Stimulated activated CD4-positive, alpha-beta T cell treated with anti-CD3 and anti-CD28 coated beads, TNF-alpha, amount 100 ng/mL, for 24 hours (primary cell): Measurements from ENCODE around the gene IGFBP5.

Experiments
- DNase-seq, 3 experiments: peaks; one replicate each; pipeline ENCODE4 v3.0.0-alpha.2; 2020; ENCODE audit warnings: low read depth in 3 of 3

Gene IGFBP5

DNA sequence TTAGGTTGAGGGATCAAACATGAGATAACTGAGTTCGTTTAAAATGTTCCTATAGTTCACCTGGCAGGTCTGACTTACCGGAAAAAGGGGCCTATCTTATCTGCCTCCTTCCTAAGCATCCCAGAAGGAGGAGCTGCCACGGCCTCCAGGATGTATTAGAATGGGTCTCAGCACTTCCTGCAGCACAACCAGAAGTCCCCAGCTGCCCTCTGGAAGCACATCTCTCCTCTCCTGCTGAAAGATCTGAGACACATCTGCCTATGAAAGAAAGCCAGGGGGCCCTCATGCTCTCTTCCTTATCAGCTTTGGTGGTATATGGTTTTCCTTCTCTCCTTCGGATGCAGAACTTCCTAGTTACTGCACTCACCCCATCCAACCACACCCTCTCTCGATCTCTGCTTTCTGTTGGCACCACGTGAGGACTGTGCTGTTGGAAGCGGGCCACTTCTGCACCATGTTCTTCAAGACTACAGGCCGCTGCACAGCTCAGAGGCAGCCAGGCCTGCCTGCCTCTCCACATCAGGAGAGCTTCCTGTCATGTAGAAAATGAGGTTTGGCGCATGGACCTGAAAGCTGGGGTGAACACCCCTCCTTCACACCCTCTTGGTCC, 6.5 kb downstream of the IGFBP5 start:
- no peak for DNase-seq

DNA sequence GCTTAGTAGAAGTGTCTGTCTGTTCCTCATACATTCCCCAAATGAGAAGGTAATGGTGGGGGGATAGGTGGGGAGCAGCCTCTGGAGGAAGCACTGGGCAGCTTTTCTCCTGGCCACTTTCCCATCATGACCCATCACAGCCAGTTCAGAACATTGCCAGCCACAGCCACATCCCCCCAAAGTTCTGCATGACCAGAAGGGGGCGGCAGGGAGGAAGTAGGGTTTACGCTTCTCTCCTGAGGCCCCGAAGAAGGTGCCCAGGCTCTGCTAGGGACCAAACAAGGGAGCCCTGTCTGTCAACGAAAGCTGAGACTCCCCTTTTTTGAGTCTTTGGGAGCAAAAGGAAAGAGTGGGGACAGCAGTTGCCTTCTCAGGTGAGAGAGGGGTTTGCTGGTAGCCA, 7.7 kb downstream of the IGFBP5 start:
- peak in 1 of 3 experiments; percentile 18 for DNase-seq

DNA sequence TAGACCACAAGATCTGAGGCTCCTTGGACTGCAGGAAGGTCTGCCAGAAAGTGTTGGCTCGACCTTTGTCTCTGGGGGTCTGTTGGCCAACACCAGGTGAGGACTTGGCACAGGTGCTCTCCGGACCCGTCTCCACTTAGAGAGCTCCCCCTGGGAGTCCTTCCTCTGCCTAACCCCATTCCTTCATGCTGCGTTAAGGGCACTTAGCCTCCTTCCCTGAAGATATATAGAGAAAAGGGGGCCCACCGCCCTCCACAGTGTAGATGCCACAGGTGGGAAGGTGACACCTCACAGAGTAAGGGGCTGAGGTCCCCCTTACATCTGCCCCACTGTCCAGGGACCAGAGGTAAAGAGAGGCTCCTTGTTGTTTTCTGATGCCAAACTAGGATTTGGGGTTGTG, 8.2 kb downstream of the IGFBP5 start:
- no peak for DNase-seq

DNA sequence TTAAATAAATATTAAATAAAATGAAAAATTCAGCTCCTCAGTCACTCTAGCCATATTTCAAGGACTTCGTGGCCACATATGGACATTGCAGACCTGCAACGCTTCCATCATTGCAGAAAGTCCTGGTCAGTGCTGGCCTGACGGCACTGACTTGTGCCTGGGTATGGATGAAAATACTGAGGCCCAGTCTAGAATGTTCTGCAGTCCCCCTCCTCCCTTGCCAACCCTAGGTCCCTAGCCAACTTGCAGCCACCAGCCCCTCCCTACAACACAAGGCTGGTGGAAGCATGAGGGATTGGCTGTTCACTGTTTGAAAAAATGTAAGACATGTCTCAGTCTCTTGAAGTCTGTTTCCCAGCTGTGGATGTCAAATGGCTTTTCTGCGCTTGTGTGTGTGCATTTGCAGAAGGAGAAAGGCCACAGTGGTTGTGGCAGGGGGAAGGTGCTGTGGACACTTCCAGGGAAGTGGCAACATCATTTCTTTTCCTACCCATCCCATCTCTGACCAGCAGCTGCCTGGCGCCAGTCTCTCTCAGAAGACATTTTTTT, 9.9 kb downstream of the IGFBP5 start:
- no peak for DNase-seq

DNA sequence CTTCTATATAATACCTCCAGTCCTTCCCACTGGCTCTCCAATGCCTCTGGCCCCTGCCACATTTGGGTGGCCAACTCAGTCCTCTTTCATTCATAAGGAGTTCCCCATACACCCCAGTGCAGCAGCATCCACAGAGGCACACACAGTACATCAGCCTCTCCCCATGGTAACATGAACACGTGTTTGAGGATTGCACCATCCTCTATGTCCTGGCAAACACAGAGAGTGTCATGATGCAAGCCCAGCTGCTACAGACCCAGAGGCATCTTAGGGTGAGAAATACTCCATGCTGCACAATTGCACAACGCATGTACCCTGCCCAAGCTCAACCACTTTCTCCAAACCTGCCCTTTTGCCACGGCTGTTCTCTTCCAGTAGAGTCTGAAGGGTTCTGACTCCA, 11.5 kb downstream of the IGFBP5 start:
- no peak for DNase-seq

DNA sequence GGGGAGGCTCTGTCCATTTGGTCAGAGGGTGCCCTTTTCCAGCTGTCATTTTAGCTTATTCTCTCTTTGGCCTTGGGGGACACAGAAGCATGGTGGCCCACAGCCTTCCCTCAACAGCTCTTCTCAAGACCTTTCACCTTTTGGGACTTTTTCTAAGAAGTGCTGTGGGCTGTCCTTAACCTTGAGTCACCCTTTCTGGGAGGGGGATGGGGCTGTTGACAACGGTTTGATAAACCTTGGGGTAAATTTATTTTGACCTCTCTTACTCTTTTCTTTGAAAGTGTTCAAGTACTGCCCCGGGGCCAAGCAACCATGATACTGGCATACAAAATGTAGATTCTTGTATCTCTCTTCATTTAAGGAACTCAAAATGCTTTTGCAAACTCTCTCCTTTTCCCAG, 13.7 kb downstream of the IGFBP5 start:
- DNase-seq = no peak

DNA sequence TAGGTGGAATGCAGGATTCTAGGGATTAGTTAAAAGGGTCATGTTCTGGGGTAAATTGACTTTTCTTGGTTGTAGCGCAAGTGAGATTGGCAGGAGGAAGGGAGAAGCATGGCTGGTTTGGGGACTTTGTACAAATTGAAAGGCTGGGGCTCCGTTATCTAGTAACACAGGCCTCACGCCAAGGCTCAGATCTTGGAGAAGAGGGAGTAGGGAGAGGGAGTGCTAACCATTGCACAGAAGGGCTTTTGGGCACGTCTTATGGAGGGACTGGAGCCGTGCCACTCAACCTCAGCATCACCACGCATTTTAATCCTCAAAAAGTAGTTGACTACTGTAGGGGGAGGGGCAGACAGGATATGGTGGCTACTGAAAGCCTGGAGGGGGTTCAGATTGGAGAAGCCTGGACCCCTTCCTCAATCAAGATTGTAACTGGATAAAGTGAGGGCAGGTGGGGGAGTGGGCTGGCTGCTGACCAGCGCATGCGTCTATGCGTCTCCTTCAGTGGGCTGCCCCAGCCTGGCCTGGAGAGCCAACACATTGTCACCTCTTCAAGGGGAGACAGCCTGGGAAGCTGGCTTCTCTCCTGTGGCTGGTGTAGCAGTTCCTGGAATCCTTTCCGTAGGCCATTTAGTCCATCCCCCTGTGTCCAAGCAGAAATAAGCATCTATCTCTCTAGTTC, 14.3 kb downstream of the IGFBP5 start:
- DNase-seq = no peak

DNA sequence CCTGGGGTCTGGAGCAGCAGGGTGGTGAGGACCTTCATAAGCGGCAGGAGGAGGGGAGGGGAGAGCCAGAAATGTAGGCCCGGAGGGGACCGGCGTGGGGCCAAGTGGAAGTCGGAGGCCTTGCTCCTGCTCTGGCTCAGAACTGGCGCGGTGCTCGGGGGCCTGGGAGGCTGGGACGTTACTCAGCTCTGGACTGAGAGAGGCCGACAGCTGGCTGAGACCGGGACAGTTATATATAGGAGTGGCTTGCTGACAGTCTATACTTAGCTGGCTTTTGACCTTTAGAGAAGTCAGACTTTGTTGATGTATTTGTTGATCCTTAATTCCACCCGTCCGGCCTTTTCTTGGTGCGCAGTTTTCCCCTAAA, 15.7 kb downstream of the IGFBP5 start:
- no peak for DNase-seq

DNA sequence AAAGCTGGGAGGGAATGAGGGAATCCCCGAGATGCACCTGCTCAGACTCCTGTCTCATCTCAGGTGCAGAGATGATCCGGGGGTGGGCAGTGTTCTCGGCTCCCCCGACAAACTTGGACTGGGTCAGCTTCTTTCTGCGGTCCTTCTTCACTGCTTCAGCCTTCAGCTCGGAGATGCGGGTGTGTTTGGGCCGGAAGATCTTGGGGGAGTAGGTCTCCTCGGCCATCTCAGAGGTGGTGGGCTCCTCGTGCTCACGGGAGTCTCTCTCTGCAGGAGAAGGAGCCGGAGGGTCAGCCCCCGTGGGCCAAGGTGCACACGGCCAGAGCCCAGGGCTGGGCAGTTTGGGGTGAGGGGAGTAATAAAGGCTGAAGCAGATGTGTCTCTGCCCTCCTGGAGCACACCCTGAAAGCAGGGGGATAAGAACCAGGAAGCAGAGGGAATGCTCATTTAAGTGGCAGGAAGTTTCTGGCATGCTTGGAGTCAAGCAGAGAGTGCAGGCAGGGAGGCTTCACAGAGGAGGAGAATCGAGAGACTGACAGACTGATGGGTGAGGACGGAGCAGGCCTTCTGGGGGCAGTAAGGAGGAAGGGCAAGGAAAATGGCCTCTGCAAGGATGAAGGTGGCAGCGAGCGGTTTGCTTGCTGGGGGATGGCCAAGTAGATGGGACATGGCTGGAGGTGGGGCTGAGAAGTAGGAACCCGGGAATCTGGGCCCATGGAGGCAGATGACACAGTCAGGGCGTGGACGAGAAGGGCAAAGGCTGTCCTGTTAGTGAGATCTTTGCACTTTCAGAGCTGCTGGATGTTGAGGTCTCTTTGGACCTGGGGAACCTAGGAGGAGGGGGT, 16.3 kb downstream of the IGFBP5 start:
- DNase-seq = no peak

DNA sequence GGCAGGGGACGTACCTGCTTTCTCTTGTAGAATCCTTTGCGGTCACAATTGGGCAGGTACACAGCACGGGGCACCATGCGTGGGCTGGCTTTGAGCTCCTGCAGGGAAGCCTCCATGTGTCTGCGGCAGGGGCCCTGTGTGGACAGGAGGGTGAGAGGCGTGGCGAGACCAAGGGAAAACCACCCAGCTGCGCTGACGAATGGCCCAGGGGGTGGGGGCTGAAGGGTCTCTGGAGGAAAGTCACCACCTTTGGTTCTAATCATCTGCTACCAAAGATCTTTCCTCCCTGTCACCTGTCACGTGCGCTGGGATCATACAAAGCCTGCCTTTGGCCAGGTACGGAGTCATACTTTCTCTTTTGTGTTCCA, 17.3 kb downstream of the IGFBP5 start:
- no peak for DNase-seq

DNA sequence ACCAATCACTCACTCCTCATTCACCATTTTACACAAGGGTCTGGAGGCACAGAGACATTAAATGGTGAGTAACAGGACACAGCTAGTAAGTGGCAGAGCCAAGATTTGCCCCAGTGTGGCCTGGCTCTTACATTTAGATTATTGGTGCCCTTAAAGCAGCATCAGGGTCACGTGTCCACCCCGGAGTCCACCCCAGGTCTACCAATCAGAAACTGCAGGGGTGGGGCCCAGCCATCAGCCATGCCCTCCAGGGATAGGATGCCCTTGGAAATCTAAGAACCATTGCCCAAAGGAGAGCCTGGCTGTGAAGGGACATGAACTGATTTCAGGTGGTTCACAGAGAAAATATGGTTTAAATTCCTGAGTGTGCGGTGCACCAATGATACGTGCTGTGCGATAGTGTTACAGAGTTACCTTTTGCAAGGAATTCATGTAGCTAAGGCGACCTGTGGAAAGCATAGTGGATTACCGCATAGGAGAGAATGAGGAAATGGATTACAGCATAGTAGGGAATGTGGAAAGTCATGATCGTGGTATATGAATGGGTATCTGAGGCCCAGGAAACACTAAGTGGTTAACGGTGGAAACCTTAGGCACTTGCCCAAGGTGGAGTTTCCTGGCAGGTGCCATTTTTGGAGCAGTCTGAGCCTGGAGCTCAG, 17.8 kb downstream of the IGFBP5 start:
- DNase-seq = no peak

DNA sequence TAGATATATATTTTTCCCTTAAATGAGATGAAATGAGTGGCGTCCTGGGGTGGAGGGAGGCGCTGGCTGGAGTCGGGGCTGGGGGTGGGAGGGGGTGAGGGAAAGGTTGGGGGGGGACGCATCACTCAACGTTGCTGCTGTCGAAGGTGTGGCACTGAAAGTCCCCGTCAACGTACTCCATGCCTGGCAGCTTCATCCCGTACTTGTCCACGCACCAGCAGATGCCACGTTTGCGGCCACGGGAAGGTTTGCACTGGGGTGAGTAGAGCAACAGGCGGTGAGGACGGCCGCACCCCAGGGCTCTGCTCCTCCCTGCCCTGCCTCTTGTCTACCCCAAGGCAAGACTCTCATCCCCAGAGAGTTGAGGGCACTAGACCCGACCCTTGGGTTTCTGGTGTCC, 18.7 kb downstream of the IGFBP5 start:
- no peak for DNase-seq

DNA sequence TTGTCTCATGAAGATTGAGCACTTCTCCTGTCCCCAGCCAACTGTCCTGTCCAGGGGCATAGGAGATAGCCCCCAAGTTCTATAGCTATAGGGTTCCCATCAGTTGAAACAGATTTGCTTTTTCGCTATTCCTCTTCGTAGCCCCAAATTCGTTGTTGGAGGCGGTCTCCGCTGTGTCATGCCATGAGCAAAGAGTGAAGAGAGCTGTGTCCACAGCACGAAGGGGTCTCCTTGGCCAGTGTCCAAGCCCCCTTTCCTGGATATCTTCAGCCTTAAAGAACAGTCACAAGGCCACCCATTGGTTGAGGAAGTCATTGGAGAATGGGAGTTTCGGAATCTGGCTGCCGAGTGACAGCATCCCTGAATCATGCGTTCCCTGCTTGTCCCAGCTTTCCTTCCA, 21.0 kb downstream of the IGFBP5 start:
- no peak for DNase-seq

DNA sequence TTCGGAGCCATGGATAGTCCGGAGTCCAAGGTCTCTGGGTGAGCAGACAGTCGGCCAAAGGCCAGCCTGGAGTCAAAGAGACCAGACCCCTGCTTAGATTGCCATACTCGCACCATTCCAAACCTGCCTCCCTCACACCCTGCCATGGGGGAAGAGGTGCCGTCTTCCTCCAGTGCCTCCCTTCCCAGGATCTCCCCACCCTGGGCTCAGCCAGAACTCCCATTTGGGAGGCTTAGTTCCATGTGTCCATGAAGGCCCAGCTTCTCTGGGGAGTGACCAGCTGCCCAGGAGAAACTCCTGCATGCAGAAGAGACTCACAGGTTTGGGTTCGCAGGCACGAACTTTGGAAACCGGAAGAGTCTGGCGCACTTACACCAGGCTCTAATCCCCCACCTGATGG, 21.7 kb downstream of the IGFBP5 start:
- DNase-seq = no peak

DNA sequence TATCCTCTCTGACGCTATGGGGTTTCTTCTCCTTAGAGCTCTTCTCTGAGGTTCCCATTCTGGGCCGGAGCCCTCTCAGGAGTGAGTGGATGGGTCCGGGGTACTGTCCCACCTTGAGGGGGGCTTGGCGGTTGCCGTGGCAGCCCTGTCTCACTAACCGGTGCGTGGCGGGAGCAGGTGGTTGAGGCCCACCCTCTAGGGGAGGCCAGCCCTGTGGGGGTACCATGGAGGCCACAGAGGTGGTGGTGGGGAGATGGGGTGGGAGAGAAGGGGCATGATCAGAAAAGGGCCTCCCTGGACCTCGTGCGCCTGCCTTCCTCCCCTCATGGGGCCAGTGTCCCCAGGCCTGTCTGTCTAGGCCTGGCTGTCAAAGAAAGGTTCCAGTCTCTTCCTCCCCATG, 22.3 kb downstream of the IGFBP5 start:
- DNase-seq = no peak

DNA sequence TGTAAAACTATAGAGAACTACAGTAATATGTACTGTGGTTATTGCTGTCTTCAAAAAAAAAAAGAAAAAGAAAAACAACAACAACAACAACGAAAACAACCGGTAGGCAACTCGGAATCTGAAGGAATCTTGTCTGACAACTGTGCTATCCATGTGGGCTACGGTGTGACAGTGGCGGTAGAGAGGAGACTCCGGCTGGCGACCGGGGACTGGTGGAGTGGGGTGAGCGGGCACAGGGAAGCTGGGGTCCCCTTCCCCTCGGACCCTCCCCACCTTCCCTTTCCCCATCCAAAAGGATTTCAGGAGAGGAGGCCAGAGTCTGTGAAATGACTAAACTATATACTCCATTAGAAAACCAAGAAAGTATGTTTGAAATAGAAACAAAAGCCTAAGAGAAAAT, 22.9 kb downstream of the IGFBP5 start:
- no peak for DNase-seq

DNA sequence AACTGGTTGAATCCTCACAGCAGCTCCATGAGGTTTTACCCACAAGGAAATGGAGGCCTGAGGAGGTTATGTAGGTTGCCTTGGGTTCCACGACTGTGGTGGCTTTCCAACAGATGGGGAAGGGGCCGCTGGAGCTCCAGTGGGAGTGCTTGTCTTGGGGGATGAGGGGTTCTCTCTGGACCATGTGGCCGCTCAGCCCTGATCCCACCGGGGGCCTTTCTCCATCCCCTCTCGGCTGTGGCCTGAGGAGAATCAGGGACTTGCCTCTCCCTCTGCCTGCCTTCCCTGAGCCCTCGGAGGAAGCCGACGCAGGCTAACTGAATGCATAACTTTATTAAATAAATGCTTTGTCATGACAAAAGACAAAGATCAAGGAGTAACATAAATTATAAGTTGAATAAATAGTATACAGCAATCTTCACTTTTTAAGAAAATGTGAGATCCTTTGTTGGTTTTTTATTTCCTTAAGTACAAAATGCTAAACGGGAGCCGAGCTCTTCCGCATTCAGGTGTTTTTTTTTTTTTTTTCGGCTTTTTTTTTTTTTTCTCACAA, 23.5 kb downstream of the IGFBP5 start:
- no peak for DNase-seq

DNA sequence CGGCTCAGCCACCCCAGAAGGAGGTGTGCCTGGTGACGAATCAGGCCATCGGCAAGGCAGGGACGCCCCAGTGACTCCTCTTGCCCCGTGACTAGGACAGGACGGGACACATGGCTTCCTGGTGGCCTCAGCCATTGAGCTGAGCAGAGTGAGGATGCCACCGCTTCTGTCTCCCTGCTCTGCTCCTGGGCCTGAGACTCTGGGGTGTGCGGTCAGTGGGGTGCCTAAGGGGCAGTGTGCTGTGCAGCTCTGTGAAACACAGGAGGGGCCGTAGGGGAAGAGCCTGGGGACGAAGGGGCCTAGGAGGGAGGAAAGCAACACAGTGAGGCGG, 24.3 kb downstream of the IGFBP5 start:
- no peak for DNase-seq

DNA sequence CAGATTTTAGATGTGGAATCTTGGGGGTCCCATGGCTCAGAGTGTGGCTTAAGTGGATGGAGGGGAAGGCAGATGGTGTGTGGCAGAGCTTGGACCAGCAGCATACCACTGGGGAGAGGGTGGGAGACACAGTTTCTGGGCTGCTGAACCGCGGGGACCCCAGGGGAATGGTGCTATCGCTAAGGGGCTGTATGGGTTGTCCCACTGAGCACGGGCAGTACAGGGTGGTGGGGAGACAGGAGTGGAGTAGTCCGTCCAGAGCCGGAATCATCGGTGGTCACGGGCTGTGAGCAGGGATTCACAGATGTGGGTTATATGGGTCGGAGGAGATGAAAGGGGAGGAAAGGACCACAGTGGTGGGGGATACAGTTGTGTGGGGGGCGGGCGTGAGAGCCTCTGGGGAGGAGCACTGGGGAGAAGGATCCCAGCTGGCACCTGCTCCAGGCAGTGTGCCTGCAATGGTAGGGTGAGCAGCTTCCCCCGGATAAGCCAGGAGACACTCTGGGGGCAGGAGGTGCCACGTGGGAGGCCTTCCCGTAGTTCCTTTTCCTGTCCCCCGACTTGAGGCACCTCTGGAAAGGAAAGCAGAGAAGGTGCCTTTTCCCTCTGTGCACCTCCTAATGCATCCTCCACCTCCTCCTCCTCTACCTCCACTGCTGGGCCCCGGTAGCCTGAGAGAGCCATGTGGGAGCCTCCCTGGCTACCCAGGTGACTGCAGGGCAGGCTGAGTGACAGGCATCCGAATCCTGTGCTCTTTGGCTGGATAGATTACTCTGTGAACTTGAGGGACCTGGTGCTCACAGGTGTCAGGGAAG, 24.9 kb downstream of the IGFBP5 start:
- no peak for DNase-seq

DNA sequence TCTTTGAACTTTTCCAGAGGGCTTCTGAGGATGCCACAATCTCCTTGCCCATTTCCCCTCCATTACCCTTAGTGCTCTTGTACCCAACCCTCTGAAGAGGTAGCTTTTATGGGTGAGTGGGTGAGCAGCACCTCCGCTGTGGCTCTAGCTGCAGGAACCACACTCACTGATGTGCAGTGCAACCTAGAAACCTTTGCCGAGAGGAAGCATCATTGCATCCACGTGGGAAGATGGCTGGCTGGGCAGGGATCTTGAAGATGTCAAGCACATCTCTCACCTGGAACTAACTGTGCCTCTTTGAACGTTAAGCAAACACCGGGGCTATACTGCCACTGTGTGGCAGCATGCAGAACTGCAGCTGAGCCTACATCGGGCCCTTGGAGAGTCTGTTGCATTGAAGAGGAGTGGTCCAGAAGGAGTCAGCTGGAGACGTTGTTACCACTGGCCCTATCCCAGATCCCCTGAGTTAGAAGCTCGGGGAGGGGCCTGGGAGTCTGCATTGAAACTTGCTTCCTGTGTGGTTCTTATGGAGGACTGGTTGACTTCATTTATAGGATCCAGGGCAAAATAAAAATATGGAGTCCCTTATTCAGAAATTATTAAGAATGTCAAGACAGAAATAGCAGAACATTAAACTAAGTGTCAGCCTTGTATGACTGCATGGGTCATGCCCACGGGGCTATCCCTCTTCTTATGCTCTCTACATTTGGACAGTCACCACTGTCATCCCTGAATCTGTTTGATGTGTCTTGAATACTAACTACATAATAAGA, 28.7 kb downstream of the IGFBP5 start:
- peak; percentile 40 to 66 (median 49) for DNase-seq

DNA sequence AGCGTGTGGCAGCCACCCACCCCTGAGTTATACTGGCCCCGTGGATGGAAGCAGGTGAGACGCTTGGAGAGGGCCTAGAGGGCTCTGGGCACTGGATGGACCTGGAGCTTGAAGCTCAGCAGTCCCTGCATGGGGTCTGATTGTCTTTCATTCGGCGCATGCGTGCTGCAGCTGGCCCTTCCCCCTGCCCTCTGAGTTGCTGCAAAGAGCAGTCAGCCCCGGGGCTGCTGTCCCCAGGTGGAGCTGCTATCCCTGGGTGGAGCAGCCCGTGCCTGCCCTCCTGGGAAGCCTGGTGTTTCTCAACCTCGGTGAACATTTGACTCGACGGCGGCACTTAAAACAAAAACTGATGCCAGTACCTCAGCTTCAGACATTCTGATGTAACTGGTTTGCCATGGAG, 29.6 kb downstream of the IGFBP5 start:
- no peak for DNase-seq
